Esophagus squamous epithelium (tissue), 4 donors: ENCODE measurements around the gene HS2ST1.

Source experiments
- CTCF ChIP-seq, 6 experiments: fragments of 450-650 bp in 4 of 6; fragments of 200-600 bp in 2 of 6; sonication (generic) in 2 of 6; IDR thresholded peaks; one replicate each; pipeline ENCODE4 v1.5.1; 2016 to 2019; ENCODE audit warnings: antibody characterized with exemption in 6 of 6, mild to moderate bottlenecking in 4 of 6, moderate library complexity in 4 of 6
- POLR2A ChIP-seq, 4 donors: fragments of 450-650 bp; IDR thresholded peaks; one replicate each; pipeline ENCODE4 v1.6.1; 2017; ENCODE audit warnings: antibody characterized with exemption in 4 of 4, mild to moderate bottlenecking in 4 of 4, moderate library complexity in 3 of 4

GRCh38 chr1:86988835-86989234 lies 74.4 kb downstream of the HS2ST1 start:
- TF ChIP-seq CTCF (IDR thresholded peaks at IDR 0.05), result no peak
- TF ChIP-seq POLR2A (IDR thresholded peaks at IDR 0.05), result no peak
